ENCODE results near the gene FLYWCH2.

- TF ChIP-seq CTCF (IDR thresholded peaks at IDR 0.05): no peak
- no peak for TF ChIP-seq POLR2A (IDR thresholded peaks at IDR 0.05)
- TF ChIP-seq EP300 (IDR thresholded peaks at IDR 0.05): no peak
These were observed 16.6 kb upstream of the FLYWCH2 start for GRCh38 chr16:2866431-2866830.
